Muscle of leg (tissue), 11 donors: ENCODE data around the gene TRAF7. TPM values are rescaled to one million over a fixed set of nuclear protein-coding genes. Genes with fewer than 3 reads are reported as not detected.
A peak's percentile ranks its signal among the peaks of the same experiment; 100 is the strongest.

Experiments
- DNase-seq: peaks from one replicate; pipeline ENCODE4 v3.0.0; 2013
- H3K27ac ChIP-seq: one replicate; pipeline ENCODE4 v1.5.1; 2013; ENCODE audit warnings: mild to moderate bottlenecking, low read length, control low read depth
- H3K27me3 ChIP-seq: one replicate; pipeline ENCODE4 v1.6.1; 2013; ENCODE audit warnings: low read length; ENCODE audit not compliant: control insufficient read depth, insufficient read depth
- H3K36me3 ChIP-seq: one replicate; pipeline ENCODE4 v1.6.1; 2013; ENCODE audit warnings: low read length; ENCODE audit not compliant: control insufficient read depth, insufficient read depth
- H3K4me1 ChIP-seq: one replicate; pipeline ENCODE4 v1.6.1; 2013; ENCODE audit warnings: low read length; ENCODE audit not compliant: control insufficient read depth, insufficient read depth
- H3K4me3 ChIP-seq: one replicate; pipeline ENCODE4 v1.5.1; 2013; ENCODE audit warnings: low read length, control low read depth
- H3K9me3 ChIP-seq: replicated peaks from 2 replicates; pipeline ENCODE4 v1.6.1; 2013; ENCODE audit warnings: low read depth, low read length; ENCODE audit not compliant: control insufficient read depth
- WGBS: methylation state at CpG from one replicate; pipeline ENCODE4 v1.1.5; 2013; ENCODE audit warnings: missing lambda C conversion rate; ENCODE audit not compliant: insufficient coverage; 5-methylcytosine and 5-hydroxymethylcytosine counted together
- polyA plus RNA-seq, 8 donors: library from polyadenylated mRNA; unstranded; fragments of 120-200 nt; gene quantifications; one replicate each; pipeline versions ENCODE4 v1.2.1 to v1.2.3, GENCODE V29; 2013; ENCODE audit warnings: inconsistent platforms in 1 of 8, low replicate concordance in 1 of 8; ENCODE audit not compliant: insufficient read length in 8 of 8, insufficient read depth in 1 of 8
- total RNA-seq: library from RNA; stranded (reverse); fragments of 120-200 nt; gene quantifications from one replicate; pipeline ENCODE4 v1.2.4, GENCODE V29; 2013

Gene TRAF7
- total and polyA plus RNA-seq, 9 donors: 29.0 to 52.6 (median 44.5) TPM

DNA sequence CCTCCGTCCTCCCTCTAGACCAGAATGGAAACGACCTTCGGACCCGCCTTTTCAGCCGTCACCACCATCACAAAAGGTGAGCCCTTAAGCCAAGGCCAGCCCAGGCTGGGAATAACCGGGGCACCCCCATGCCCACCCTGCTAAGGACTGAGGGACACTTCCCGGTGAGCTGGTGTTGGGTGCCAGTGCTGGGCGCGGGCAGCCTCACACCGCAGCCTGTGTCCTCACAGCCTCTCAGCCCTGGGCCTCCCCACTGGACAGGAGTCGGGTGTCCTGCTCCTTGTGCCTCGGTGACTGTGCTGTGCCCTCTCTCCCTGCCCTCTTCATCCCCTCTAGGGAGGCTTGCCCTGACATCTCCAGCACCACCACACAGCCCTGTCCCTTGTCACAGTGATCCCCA is 10.3 kb downstream of the TRAF7 start:
- WGBS: 90% methylated on average over 12 of the region's 12 CpGs
- no peak for DNase-seq
- Histone ChIP-seq H3K4me3 (no peak overlapping the region), H3K36me3 (peaks cover 48% of the 10 kb centered on the region), H3K27me3 (no peaks in the 10 kb centered on the region), H3K4me1 (peaks cover 32% of the 10 kb centered on the region), H3K9me3 (no peaks in the 10 kb centered on the region), H3K27ac (no peak overlapping the region)

DNA sequence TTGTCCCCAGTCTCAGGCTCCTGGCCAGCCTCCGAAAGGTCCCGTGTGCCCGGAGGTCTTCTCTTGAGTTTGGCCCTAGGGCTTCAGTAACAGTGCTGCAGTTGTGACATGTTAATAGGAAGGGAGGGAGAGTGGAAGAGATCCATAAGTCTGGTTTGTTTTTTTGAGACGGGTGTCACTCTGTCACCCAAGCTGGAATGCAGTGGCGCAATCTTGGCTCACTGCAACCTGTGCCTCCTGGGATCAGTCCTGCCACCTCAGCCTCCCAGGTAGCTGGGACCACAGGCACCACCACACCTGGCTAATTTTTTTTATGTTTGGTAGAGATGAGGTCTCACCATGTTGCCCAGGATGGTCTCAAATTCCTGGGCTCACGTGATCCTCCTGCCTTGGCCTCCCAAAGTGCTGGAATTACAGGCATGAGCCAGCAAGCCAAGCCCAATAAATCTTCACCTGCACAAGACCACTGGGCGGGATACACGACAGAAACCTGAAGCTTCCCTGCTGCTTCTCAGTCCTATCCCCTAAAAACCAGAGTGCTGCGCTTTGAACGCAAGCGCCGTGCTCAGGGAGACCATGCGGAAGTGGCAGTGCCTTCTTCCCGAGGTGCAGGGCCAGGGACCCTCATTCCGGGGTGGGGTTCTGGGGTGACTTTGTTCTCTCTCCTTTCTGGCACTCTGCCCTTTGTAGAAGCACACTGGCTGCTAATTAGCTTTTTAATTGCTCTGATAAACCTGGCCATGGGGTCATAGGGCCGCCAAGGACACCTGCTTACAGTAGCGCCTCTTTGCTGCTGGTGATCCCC is 10.9 kb downstream of the TRAF7 start:
- WGBS: 89% methylated on average over 17 of the region's 17 CpGs
- Histone ChIP-seq H3K9me3 (no peaks in the 10 kb centered on the region), H3K4me1 (peaks cover 27% of the 10 kb centered on the region), H3K27me3 (no peaks in the 10 kb centered on the region), H3K4me3 (no peak overlapping the region), H3K36me3 (peaks cover 55% of the 10 kb centered on the region), H3K27ac (no peak overlapping the region)
- no peak for DNase-seq

DNA sequence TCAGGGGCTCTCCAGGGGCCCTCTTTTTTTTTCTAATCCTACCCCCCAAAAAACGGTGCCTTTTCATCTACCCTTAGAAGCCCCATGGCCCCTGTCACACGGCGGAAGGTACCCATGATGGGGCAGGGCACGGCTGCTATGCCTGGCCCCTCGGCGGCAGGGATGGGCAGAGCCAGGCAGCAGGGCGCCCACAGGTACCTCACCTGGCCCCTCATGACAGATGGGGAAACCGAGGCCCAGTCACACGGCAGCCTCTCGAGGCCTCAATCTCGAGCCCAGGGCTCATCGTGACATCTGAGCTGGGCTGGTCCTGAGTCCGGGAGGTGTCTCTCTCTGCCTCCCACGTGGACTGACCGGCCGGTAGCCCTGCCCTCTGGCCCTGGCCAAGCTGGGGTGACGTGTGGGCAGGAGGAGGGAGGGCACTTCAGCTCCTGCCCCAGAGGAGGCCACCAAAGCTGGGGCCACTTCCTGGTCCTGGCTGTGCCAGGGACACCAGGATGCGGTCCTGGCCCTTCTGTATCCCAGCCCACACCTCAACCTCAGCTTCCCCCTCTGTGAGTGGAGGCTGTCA is 11.6 kb downstream of the TRAF7 start:
- no peak for DNase-seq
- peaks cover 61% of the 10 kb centered on the region for H3K36me3 ChIP-seq
- H3K27ac ChIP-seq: no peak overlapping the region
- WGBS: 89% methylated on average over 17 of the region's 18 CpGs
- peaks cover 20% of the 10 kb centered on the region for H3K4me1 ChIP-seq
- no peaks in the 10 kb centered on the region for H3K9me3 ChIP-seq
- no peaks in the 10 kb centered on the region for H3K27me3 ChIP-seq
- H3K4me3 ChIP-seq: no peak overlapping the region

GRCh38 chr16:2170080-2170479 is 14.5 kb downstream of the TRAF7 start:
- H3K9me3 ChIP-seq: no peaks in the 10 kb centered on the region
- peak overlapping the region; percentile 27 for H3K4me3 ChIP-seq
- 88% methylated on average over 6 of the region's 18 CpGs for WGBS
- peaks cover 7% of the 10 kb centered on the region for H3K4me1 ChIP-seq
- no peak for DNase-seq
- no peaks in the 10 kb centered on the region for H3K27me3 ChIP-seq
- peak overlapping the region; percentile 49 for H3K27ac ChIP-seq
- peaks cover 78% of the 10 kb centered on the region for H3K36me3 ChIP-seq

GRCh38 chr16:2170587-2171435 is 15.2 kb downstream of the TRAF7 start:
- H3K27me3 ChIP-seq: no peaks in the 10 kb centered on the region
- H3K9me3 ChIP-seq: no peaks in the 10 kb centered on the region
- H3K36me3 ChIP-seq: peaks cover 82% of the 10 kb centered on the region
- DNase-seq: no peak
- peak overlapping the region; percentile 27 for H3K4me3 ChIP-seq
- H3K27ac ChIP-seq: no peak overlapping the region
- WGBS: 87% methylated on average over 38 of the region's 47 CpGs
- peaks cover 7% of the 10 kb centered on the region for H3K4me1 ChIP-seq

DNA sequence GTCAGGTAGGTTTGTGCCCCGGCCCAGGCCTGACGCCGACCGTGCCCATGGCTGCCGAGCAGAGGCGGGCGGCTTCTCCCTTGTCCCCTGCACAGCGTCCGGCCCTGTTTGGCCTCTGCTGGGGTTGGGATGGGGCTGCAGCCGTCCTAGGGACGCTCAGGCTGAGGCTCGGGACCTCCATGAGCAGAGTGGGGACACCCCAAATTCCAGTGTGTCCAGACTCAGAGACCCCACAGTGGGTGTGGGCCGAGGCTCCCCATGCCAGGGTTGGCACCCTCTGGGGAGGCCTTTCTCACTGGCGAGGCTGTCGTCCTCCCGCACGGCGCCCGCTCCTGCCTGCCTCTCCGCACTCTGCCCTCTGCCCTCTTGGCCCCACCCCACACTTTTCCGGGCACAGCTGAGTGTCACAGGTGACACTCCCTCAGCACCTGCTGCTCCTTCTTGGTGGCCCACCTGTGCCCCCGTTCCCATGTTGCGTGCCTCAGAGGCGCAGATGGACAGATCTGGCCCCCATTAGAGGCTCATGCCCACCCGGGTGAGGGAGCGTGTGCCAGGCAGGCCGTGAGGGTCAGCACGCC is 16.1 kb downstream of the TRAF7 start:
- DNase-seq: no peak
- Histone ChIP-seq H3K36me3 (peaks cover 82% of the 10 kb centered on the region), H3K27ac (no peak overlapping the region), H3K4me1 (peaks cover 7% of the 10 kb centered on the region), H3K4me3 (no peak overlapping the region), H3K9me3 (no peaks in the 10 kb centered on the region), H3K27me3 (no peaks in the 10 kb centered on the region)
- WGBS: 91% methylated on average over 28 of the region's 28 CpGs

DNA sequence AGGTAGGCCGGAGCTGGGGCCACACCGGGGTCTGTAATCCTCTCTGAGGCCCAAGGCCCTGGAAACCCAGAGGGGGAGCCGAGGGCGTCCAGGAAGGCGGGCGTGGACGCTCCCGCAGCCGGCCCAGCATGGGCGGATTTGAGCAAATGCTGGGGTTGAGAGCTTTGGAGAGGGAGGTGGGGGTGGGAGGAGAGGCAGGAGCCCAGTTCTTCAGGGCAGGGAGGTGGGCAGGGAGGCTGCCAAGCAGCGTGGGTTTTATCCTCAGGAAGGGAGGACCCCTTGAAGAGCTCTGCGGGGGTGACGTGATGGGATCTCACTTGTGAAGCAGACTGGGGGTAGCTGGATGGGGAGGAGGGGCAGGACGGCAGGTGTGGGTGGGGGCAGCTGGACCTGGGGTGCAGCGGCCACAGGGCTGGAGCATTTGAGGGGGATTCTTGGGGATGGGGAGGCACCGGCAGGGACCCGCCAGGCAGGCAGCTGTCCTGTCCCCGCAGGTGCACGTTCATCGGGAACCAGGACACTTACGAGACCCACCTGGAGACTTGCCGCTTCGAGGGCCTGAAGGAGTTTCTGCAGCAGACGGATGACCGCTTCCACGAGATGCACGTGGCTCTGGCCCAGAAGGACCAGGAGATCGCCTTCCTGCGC is 17.2 kb downstream of the TRAF7 start:
- WGBS: 87% methylated on average over 27 of the region's 29 CpGs
- H3K4me1 ChIP-seq: peaks cover 7% of the 10 kb centered on the region
- no peak for DNase-seq
- no peaks in the 10 kb centered on the region for H3K9me3 ChIP-seq
- H3K4me3 ChIP-seq: no peak overlapping the region
- H3K27me3 ChIP-seq: no peaks in the 10 kb centered on the region
- no peak overlapping the region for H3K27ac ChIP-seq
- H3K36me3 ChIP-seq: peaks cover 82% of the 10 kb centered on the region

- no peak for DNase-seq
- Histone ChIP-seq H3K9me3 (no peaks in the 10 kb centered on the region), H3K27ac (no peak overlapping the region), H3K4me1 (peaks cover 7% of the 10 kb centered on the region), H3K36me3 (peaks cover 78% of the 10 kb centered on the region), H3K4me3 (no peak overlapping the region), H3K27me3 (no peaks in the 10 kb centered on the region)
- WGBS: 81% methylated on average over 9 of the region's 14 CpGs
Measured at GRCh38 chr16:2173366-2173765, 17.8 kb downstream of the TRAF7 start.

DNA sequence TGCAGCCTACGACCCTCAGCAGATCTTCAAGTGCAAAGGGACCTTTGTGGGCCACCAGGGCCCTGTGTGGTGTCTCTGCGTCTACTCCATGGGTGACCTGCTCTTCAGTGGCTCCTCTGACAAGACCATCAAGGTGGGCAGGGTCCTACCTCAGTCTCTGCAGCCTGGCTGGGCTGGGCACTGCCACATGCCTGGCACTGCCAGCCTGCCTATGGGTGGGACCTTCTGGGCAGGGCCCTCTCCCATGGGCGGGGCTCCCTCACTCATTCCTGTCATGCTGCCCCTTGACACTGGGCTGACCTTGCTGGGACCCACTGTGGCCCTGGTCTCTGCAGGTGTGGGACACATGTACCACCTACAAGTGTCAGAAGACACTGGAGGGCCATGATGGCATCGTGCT is 18.3 kb downstream of the TRAF7 start:
- Histone ChIP-seq H3K27me3 (no peaks in the 10 kb centered on the region), H3K4me3 (no peak overlapping the region), H3K27ac (no peak overlapping the region), H3K4me1 (peaks cover 7% of the 10 kb centered on the region), H3K36me3 (peaks cover 73% of the 10 kb centered on the region), H3K9me3 (no peaks in the 10 kb centered on the region)
- 88% methylated on average over 3 of the region's 4 CpGs for WGBS
- no peak for DNase-seq
